SK-N-SH (cell line): Measurements from ENCODE around the gene BNC2.

Experiments used
- POLR2AphosphoS5 ChIP-seq: IDR thresholded peaks from 2 replicates; pipeline ENCODE4 v1.6.1; 2012; ENCODE audit warnings: low read depth, low read length
- SIN3A ChIP-seq: IDR thresholded peaks from 2 replicates; pipeline ENCODE4 v1.6.1; 2012; ENCODE audit warnings: low read depth, mild to moderate bottlenecking, low read length, moderate library complexity, borderline replicate concordance
- TF ChIP-seq, protein P1 (sequence below): fragments of 200-600 bp; sonication (generic); IDR thresholded peaks from 2 replicates; pipeline ENCODE4 v1.6.1; 2017; ENCODE audit warnings: antibody characterized with exemption, mild to moderate bottlenecking, moderate library complexity
- TF ChIP-seq, protein P2 (sequence below): IDR thresholded peaks from 2 replicates; pipeline ENCODE4 v1.6.1; 2012; ENCODE audit warnings: mild to moderate bottlenecking, low read depth, low read length, moderate library complexity

DNA sequence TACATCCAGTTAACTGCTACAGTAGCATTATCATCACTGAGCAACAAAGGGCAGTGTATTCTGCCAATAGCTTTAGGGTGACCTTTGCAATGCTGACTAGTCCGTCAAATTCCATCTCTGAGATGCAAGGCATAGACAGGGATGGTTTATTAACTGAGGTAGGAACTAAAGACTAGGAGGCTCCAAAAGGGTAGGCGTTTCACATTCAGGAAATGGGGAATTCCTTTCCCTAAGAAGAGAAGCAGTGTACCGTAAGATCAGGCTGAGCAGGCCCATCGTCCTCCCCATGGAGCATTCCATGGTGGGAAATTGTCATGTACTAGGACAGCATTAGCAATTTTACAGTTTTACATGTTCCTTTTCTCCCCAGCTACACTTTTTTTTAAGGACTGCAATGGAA is 157.7 kb downstream of the BNC2 start:
- TF ChIP-seq POLR2AphosphoS5 (no peak), SIN3A (no peak)
- TF ChIP-seq, protein P1, sequence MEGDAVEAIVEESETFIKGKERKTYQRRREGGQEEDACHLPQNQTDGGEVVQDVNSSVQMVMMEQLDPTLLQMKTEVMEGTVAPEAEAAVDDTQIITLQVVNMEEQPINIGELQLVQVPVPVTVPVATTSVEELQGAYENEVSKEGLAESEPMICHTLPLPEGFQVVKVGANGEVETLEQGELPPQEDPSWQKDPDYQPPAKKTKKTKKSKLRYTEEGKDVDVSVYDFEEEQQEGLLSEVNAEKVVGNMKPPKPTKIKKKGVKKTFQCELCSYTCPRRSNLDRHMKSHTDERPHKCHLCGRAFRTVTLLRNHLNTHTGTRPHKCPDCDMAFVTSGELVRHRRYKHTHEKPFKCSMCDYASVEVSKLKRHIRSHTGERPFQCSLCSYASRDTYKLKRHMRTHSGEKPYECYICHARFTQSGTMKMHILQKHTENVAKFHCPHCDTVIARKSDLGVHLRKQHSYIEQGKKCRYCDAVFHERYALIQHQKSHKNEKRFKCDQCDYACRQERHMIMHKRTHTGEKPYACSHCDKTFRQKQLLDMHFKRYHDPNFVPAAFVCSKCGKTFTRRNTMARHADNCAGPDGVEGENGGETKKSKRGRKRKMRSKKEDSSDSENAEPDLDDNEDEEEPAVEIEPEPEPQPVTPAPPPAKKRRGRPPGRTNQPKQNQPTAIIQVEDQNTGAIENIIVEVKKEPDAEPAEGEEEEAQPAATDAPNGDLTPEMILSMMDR, result no peak
- TF ChIP-seq, protein P2, sequence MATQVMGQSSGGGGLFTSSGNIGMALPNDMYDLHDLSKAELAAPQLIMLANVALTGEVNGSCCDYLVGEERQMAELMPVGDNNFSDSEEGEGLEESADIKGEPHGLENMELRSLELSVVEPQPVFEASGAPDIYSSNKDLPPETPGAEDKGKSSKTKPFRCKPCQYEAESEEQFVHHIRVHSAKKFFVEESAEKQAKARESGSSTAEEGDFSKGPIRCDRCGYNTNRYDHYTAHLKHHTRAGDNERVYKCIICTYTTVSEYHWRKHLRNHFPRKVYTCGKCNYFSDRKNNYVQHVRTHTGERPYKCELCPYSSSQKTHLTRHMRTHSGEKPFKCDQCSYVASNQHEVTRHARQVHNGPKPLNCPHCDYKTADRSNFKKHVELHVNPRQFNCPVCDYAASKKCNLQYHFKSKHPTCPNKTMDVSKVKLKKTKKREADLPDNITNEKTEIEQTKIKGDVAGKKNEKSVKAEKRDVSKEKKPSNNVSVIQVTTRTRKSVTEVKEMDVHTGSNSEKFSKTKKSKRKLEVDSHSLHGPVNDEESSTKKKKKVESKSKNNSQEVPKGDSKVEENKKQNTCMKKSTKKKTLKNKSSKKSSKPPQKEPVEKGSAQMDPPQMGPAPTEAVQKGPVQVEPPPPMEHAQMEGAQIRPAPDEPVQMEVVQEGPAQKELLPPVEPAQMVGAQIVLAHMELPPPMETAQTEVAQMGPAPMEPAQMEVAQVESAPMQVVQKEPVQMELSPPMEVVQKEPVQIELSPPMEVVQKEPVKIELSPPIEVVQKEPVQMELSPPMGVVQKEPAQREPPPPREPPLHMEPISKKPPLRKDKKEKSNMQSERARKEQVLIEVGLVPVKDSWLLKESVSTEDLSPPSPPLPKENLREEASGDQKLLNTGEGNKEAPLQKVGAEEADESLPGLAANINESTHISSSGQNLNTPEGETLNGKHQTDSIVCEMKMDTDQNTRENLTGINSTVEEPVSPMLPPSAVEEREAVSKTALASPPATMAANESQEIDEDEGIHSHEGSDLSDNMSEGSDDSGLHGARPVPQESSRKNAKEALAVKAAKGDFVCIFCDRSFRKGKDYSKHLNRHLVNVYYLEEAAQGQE, result no peak
